ENCODE measurements around the gene SNAPC5. TPM values are rescaled to one million over a fixed set of nuclear protein-coding genes. Genes with fewer than 3 reads are reported as not detected.
"Not testable (repeated sequence)": the region's sequence is repeated elsewhere in the genome, so short reads cannot be mapped to it uniquely, and the experiment has no call there.

Gene SNAPC5
- total RNA-seq, 2 experiments from 2014 or later, result 43.3 to 49.1 TPM

- Mint-ChIP-seq H3K4me1 (peaks cover 47% of the 10 kb centered on the region), H3K4me3 (peak overlapping the region; percentile 100), H3K27ac (peak overlapping the region; percentile 100), H3K36me3 (peaks cover 65% of the 10 kb centered on the region)
- not testable (repeated sequence) for H3K9me3 Mint-ChIP-seq, H3K27me3 Mint-ChIP-seq, DNase-seq
Observed at GRCh38 chr15:66503041-66503648, 5.6 kb upstream of the SNAPC5 start.

DNA sequence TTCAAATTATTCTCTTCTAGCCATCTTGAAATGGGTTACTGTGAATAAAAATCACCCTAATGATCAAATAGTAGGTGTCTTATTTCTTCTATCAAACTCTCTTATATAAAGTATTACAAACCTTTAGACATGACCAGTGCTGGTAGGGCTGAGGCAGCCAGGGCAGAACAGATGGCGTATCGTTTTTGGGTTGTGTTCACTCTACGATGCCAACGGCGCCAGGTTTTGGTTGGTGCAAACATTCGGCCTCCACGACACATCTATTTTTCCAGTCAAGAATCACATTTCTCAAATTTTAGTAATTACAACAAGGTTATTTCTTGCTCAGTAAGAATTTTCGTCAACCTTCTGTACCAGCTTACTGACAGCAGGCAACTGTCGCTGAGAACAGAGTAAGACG lies 4.9 kb upstream of the SNAPC5 start:
- peaks cover 4% of the 10 kb centered on the region for H3K27me3 Mint-ChIP-seq
- H3K27ac Mint-ChIP-seq, result peak overlapping the region; percentile 100
- peak overlapping the region; percentile 100 for H3K4me3 Mint-ChIP-seq
- peaks cover 45% of the 10 kb centered on the region for H3K4me1 Mint-ChIP-seq
- H3K9me3 Mint-ChIP-seq, result no peaks in the 10 kb centered on the region
- no peak for DNase-seq
- H3K36me3 Mint-ChIP-seq, result peaks cover 70% of the 10 kb centered on the region

DNA sequence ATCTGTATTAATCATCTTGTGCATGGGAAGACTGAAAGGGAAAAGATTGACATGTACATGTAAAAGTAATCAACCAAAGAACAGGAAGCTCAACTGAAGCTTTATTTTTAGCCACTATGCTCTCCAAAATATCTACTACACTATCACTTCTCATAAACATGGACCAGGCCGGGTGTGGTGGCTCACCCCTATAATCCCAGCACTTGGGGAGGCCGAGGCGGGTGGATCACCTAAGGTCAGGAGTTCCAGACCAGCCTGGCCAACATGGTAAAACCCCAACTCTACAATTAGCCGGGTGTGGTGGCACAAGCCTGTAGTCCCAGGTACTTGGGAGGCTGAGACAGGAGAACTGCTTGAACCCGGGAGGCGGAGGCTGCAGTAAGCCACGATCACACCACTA lies 2.8 kb upstream of the SNAPC5 start:
- peaks cover 82% of the 10 kb centered on the region for H3K36me3 Mint-ChIP-seq
- H3K27ac Mint-ChIP-seq, result peak overlapping the region; percentile 97
- H3K4me3 Mint-ChIP-seq, result peak overlapping the region; percentile 40

GRCh38 chr15:66498501-66499386 lies 1.2 kb upstream of the SNAPC5 start:
- H3K4me3 Mint-ChIP-seq, result peak overlapping the region; percentile 94
- H3K27ac Mint-ChIP-seq, result peak overlapping the region; percentile 97
- H3K27me3 Mint-ChIP-seq, result no peaks in the 10 kb centered on the region
- peaks cover 82% of the 10 kb centered on the region for H3K36me3 Mint-ChIP-seq
- peaks cover 63% of the 10 kb centered on the region for H3K4me1 Mint-ChIP-seq
- H3K9me3 Mint-ChIP-seq, result no peaks in the 10 kb centered on the region
- peak; percentile 6 for DNase-seq

More for the DNA sequence above, 2.8 kb upstream of the SNAPC5 start:
- H3K27me3 Mint-ChIP-seq, DNase-seq, H3K9me3 Mint-ChIP-seq: not testable (repeated sequence)
- H3K4me1 Mint-ChIP-seq, result peaks cover 53% of the 10 kb centered on the region

DNA sequence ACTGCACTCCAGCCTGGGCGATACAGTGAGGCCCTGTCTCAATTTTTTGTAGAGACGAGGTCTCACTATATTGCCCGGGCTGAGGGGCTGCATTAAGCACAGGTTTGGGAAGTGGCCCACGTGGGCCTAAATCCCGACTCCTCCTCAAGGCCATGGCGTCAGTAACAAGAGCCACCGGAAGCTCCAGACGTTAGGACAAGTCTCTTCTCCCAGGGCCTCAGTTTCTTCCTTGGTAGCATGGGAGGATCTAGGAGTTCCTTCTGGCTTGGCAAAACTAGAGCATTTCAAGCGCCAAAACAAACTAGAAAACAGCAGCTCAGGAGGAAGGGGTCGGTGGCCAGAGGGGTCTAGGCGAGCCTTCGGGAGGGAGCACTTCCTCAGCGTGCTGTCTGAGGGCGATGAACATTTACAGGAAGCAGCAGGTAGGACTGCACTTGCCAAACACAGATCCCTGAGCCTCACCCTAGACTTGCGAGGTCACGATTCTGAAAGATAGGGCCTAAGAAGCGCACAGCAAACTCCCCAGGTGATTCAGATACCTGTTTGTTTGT lies 536 bp downstream of the SNAPC5 start:
- H3K27ac Mint-ChIP-seq, result peak overlapping the region; percentile 97
- H3K4me1 Mint-ChIP-seq, result peaks cover 53% of the 10 kb centered on the region
- H3K4me3 Mint-ChIP-seq, result peak overlapping the region; percentile 94
- peaks cover 72% of the 10 kb centered on the region for H3K36me3 Mint-ChIP-seq
- H3K9me3 Mint-ChIP-seq, result no peaks in the 10 kb centered on the region
- H3K27me3 Mint-ChIP-seq, result no peaks in the 10 kb centered on the region
- no peak for DNase-seq

GRCh38 chr15:66494262-66494661 lies 3.3 kb downstream of the SNAPC5 start:
- no peak for DNase-seq
- peaks cover 47% of the 10 kb centered on the region for H3K36me3 Mint-ChIP-seq
- no peaks in the 10 kb centered on the region for H3K9me3 Mint-ChIP-seq
- H3K27ac Mint-ChIP-seq, result peak overlapping the region; percentile 50
- H3K4me1 Mint-ChIP-seq, result peaks cover 44% of the 10 kb centered on the region
- H3K27me3 Mint-ChIP-seq, result no peaks in the 10 kb centered on the region
- no peak overlapping the region for H3K4me3 Mint-ChIP-seq

DNA sequence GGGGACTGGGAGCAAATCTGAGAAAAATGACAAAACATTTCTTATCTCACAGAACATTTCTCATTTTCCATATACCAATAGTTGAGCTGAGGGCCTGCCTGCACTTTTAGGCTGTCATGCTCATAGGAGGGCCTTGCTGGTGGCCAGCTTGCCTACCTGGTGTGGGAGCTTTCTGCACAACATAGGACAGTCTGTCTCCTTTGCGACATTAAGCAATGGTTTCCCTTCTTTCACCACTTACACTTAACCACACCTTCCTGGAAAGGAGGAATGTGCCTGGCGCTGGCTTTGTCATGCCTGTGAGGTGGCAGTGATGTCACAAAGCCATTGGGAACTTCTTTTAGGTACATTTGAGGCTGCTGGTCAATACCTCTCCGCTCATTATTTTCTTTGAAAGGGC lies 5.7 kb downstream of the SNAPC5 start:
- H3K4me3 Mint-ChIP-seq, result no peak overlapping the region
- H3K9me3 Mint-ChIP-seq, result no peaks in the 10 kb centered on the region
- H3K27ac Mint-ChIP-seq, result peak overlapping the region; percentile 75
- DNase-seq, result no peak
- peaks cover 32% of the 10 kb centered on the region for H3K36me3 Mint-ChIP-seq
- H3K4me1 Mint-ChIP-seq, result peaks cover 28% of the 10 kb centered on the region
- H3K27me3 Mint-ChIP-seq, result no peaks in the 10 kb centered on the region

DNA sequence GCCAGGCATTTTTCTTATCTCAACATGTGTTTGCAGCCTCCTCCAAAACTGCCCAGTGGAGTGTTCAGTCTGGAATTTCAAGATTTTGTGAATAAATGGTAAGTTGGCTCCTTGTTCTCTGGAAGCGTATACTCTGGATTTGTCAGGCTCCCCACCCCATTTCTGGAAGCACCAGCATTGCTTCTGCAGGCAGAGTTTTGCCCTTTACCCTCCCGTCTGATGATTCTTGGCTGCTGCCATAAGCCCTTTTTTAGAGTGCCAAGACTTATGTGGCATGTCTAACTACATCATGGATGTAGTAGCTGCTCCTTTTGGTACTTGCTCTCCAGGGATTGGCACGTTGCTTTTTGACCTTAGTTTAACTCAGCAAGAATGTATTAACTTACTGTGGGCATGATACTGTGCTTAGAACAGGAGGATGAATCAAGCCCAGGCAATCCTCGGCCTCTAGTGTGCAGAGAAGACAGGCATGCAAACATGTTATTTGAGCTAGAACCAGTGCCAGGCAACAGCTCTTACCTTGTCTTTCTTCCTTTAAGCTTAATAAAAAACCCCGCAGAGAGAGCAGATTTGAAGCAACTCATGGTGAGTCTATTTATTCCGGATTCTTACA lies 8.3 kb downstream of the SNAPC5 start:
- H3K27ac Mint-ChIP-seq, result no peak overlapping the region
- H3K4me1 Mint-ChIP-seq, result peaks cover 9% of the 10 kb centered on the region
- H3K27me3 Mint-ChIP-seq, result no peaks in the 10 kb centered on the region
- no peak overlapping the region for H3K4me3 Mint-ChIP-seq
- DNase-seq, result no peak
- H3K36me3 Mint-ChIP-seq, result peaks cover 23% of the 10 kb centered on the region
- H3K9me3 Mint-ChIP-seq, result no peaks in the 10 kb centered on the region

GRCh38 chr15:66488525-66488924 lies 9.0 kb downstream of the SNAPC5 start:
- H3K27ac Mint-ChIP-seq, result no peak overlapping the region
- no peak for DNase-seq
- H3K9me3 Mint-ChIP-seq, result no peaks in the 10 kb centered on the region
- H3K4me1 Mint-ChIP-seq, result peaks cover 6% of the 10 kb centered on the region
- peaks cover 19% of the 10 kb centered on the region for H3K36me3 Mint-ChIP-seq
- H3K4me3 Mint-ChIP-seq, result no peak overlapping the region
- no peaks in the 10 kb centered on the region for H3K27me3 Mint-ChIP-seq

DNA sequence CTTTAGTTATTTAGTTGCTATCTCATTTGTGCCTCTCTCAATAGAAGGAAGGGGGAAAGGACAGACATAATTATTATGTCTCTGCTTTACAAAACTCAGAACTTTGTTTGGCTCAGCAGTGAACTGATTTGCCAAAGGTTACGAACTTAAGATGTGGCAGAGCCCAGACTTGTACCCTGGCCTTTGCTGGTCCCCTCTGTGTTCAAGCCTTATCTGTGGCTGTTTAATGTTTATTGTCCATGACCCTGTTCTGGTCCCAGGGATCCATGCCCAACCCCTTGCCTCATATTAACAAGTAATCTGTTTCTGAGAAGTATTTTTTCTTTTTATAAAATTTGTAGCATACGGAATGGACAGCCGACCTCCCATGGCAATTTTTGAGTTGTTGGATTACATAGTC lies 10.7 kb downstream of the SNAPC5 start:
- Mint-ChIP-seq H3K9me3 (no peaks in the 10 kb centered on the region), H3K4me1 (peaks cover 6% of the 10 kb centered on the region), H3K27me3 (no peaks in the 10 kb centered on the region), H3K4me3 (no peak overlapping the region), H3K36me3 (peaks cover 20% of the 10 kb centered on the region), H3K27ac (no peak overlapping the region)
- no peak for DNase-seq

GRCh38 chr15:66484539-66485112 lies 12.9 kb downstream of the SNAPC5 start:
- Mint-ChIP-seq H3K36me3 (peaks cover 29% of the 10 kb centered on the region), H3K27ac (peak overlapping the region; percentile 69), H3K4me3 (no peak overlapping the region), H3K27me3 (no peaks in the 10 kb centered on the region), H3K9me3 (no peaks in the 10 kb centered on the region), H3K4me1 (peaks cover under 1% of the 10 kb centered on the region)
- DNase-seq, result no peak

GRCh38 chr15:66483131-66483566 lies 14.4 kb downstream of the SNAPC5 start:
- Mint-ChIP-seq H3K27me3 (no peaks in the 10 kb centered on the region), H3K4me3 (no peak overlapping the region), H3K9me3 (no peaks in the 10 kb centered on the region), H3K27ac (no peak overlapping the region), H3K4me1 (peaks cover 4% of the 10 kb centered on the region), H3K36me3 (peaks cover 34% of the 10 kb centered on the region)
- DNase-seq, result no peak

- no peak for DNase-seq
- Mint-ChIP-seq H3K27me3 (no peaks in the 10 kb centered on the region), H3K4me1 (peaks cover 4% of the 10 kb centered on the region), H3K9me3 (no peaks in the 10 kb centered on the region), H3K27ac (no peak overlapping the region), H3K4me3 (no peak overlapping the region), H3K36me3 (peaks cover 31% of the 10 kb centered on the region)
Observed at GRCh38 chr15:66482539-66482938, 15.0 kb downstream of the SNAPC5 start.

DNA sequence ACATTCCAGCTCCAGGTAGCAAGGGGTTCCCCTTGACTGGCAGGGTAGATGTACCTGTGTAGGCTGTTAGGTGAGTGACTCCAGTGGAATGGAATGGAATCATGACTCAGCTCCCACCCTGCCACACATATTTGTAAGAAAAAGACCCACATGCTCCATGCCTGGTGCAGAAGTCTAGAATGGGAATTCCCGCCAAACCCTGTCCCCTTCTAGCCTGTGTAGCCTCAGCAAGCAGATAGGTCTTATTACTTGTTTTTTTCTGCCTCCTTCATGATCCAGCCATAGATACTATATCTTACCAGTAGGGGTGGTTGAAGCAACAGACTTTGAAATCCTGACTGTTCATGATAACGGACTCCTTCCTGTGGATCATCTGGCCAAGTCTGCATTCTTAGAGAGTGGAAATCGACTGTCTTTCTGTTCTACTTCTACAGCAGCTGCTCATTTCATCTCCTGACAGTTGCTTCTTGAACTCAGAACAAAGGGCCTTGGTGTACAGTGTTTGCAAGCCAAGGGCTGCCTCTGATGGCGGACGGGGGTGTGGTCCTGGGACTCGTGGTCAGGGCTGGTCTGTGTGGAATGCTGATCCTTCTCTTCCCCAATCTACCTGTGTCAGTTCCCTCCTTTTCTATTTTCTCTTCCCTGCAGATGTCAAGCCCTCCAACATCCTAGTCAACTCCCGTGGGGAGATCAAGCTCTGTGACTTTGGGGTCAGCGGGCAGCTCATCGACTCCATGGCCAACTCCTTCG lies 16.3 kb downstream of the SNAPC5 start:
- no peak for DNase-seq
- no peaks in the 10 kb centered on the region for H3K27me3 Mint-ChIP-seq
- H3K4me3 Mint-ChIP-seq, result no peak overlapping the region
- H3K4me1 Mint-ChIP-seq, result peaks cover 8% of the 10 kb centered on the region
- H3K27ac Mint-ChIP-seq, result peak overlapping the region; percentile 7
- H3K36me3 Mint-ChIP-seq, result peaks cover 31% of the 10 kb centered on the region
- H3K9me3 Mint-ChIP-seq, result no peaks in the 10 kb centered on the region

Data from activated naive CD8-positive, alpha-beta T cell treated with anti-CD3 and anti-CD28 coated beads for 36 hours (primary cell).